Prostate gland (tissue), 2 donors: ENCODE results near the gene MN1. TPM values are rescaled to one million over a fixed set of nuclear protein-coding genes. Genes with fewer than 3 reads are reported as not detected.

Experiments used
- DNase-seq: peaks from one replicate; pipeline ENCODE4 v3.0.0-alpha.2; 2019; ENCODE audit warnings: low spot score
- H3K27ac ChIP-seq, 2 donors: fragments of 200-600 bp; sonication (generic); 2 replicates each; pipeline ENCODE4 v1.5.1; 2017 to 2019
- H3K27me3 ChIP-seq: fragments of 200-600 bp; sonication (generic); replicated peaks from 2 replicates; pipeline ENCODE4 v1.5.1; 2019; ENCODE audit not compliant: insufficient read depth
- H3K36me3 ChIP-seq, 2 donors: fragments of 200-600 bp; sonication (generic); 1 replicate in 1 of 2; 2 replicates in 1 of 2; pipeline versions ENCODE4 v1.5.1 to v1.8.1; 2017 to 2019
- H3K4me1 ChIP-seq: fragments of 200-600 bp; sonication (generic); replicated peaks from 2 replicates; pipeline ENCODE4 v1.5.1; 2019
- H3K4me3 ChIP-seq, 2 donors: fragments of 200-600 bp; sonication (generic); 2 replicates each; pipeline ENCODE4 v1.5.1; 2017 to 2019
- H3K9me3 ChIP-seq: fragments of 200-600 bp; sonication (generic); 2 replicates; pipeline ENCODE4 v1.5.1; 2017
- POLR2A ChIP-seq: fragments of 450-650 bp; IDR thresholded peaks from one replicate; pipeline ENCODE4 v1.6.1; 2016; ENCODE audit warnings: antibody characterized with exemption, mild to moderate bottlenecking
- POLR2AphosphoS5 ChIP-seq: sonication (generic); formaldehyde crosslinking; IDR thresholded peaks from one replicate; pipeline ENCODE4 v1.6.1; 2017; ENCODE audit warnings: antibody characterized with exemption
- WGBS: methylation state at CpG from one replicate; pipeline ENCODE4 v1.1.5; 2018; 5-methylcytosine and 5-hydroxymethylcytosine counted together
- intact Hi-C: fragments of 100-400 bp; cut with DNase I; formaldehyde crosslinking; loops from one replicate; pipeline ENCODE4 v1.14.2; 2022
- total RNA-seq, 2 donors: library from RNA; depleted of rRNA; stranded (reverse); fragments of >200 nt; gene quantifications; one replicate each; pipeline ENCODE4 v1.1.0, GENCODE V29; 2016
- TF ChIP-seq, protein P1 (sequence below), 4 experiments: fragments of 200-600 bp in 2 of 4; fragments of 450-650 bp in 2 of 4; sonication (generic) in 2 of 4; IDR thresholded peaks; 1 replicate in 3 of 4; 2 replicates in 1 of 4; pipeline ENCODE4 v1.5.1; 2016 to 2019; ENCODE audit warnings: antibody characterized with exemption in 4 of 4, mild to moderate bottlenecking in 2 of 4, moderate library complexity in 2 of 4

Gene MN1
- total RNA-seq, 2 donors from 2014 or later, result 5.5 to 5.8 TPM

DNA sequence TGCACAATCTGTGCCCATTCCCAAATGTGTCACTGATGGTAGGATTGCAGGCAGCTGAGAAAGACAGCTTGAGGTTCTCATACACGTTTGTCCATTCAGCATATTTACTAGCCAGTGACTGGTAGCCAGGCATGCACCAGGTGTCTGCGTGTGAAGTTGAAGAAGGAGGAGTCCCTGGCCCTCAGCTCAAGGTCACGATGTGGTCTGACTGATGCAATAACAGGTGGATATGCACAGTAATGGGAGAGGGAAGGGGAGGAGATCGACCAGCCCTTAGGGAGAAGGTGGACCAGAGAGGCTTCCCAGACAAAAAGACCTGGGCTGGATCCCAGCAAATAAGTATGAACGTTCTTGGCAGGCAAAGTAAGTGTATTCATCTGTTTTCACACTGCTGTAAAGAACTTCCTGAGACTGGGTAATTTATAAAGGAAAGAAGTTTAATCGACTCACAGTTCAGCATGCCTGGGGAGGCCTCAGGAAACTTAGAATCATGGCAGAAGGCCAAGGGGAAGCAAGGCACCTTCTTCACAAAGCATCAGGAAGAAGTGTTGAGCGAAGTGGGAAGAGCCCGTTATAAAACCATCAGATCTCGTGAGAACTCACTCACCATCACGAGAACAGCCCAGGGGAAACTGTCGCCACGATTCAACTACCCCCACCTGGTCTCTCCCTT is 96.0 kb downstream of the MN1 start:
- Histone ChIP-seq H3K36me3 (no peaks in the 10 kb centered on the region), H3K9me3 (no peaks in the 10 kb centered on the region), H3K27ac (no peak overlapping the region), H3K27me3 (no peaks in the 10 kb centered on the region), H3K4me1 (no peaks in the 10 kb centered on the region), H3K4me3 (no peak overlapping the region)
- DNase-seq, result no peak
- TF ChIP-seq, protein P1, sequence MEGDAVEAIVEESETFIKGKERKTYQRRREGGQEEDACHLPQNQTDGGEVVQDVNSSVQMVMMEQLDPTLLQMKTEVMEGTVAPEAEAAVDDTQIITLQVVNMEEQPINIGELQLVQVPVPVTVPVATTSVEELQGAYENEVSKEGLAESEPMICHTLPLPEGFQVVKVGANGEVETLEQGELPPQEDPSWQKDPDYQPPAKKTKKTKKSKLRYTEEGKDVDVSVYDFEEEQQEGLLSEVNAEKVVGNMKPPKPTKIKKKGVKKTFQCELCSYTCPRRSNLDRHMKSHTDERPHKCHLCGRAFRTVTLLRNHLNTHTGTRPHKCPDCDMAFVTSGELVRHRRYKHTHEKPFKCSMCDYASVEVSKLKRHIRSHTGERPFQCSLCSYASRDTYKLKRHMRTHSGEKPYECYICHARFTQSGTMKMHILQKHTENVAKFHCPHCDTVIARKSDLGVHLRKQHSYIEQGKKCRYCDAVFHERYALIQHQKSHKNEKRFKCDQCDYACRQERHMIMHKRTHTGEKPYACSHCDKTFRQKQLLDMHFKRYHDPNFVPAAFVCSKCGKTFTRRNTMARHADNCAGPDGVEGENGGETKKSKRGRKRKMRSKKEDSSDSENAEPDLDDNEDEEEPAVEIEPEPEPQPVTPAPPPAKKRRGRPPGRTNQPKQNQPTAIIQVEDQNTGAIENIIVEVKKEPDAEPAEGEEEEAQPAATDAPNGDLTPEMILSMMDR (IDR thresholded peaks at IDR 0.05), result no peak
- no peak for TF ChIP-seq POLR2A
- no peak for TF ChIP-seq POLR2AphosphoS5
- 53% methylated on average over 12 of the region's 12 CpGs for WGBS
- intact Hi-C loops, result no loop called here

DNA sequence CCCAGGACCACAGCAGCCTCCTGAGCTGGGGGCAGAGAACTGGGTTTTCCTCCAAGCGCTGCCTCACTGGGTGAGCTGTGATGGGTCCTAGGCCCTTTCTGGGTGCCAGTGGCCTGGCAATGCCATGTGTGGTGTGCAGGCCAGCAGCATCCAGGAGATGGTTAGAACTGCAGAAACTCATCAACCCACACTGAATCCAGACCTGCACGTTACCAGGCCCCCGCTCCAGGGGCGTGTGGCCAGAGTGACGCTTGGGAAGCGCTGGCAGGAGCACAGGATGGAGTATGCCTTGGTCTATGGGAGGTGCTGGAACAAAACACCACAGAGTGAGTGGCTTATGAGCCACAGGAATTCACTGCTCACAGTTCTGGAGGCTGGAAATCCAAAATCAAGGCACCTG is 97.0 kb downstream of the MN1 start:
- H3K4me3 ChIP-seq, result no peak overlapping the region
- no peaks in the 10 kb centered on the region for H3K9me3 ChIP-seq
- H3K4me1 ChIP-seq, result no peaks in the 10 kb centered on the region
- no peaks in the 10 kb centered on the region for H3K36me3 ChIP-seq
- H3K27me3 ChIP-seq, result no peaks in the 10 kb centered on the region
- TF ChIP-seq POLR2A (no peak), POLR2AphosphoS5 (no peak)
- TF ChIP-seq, protein P1 (IDR thresholded peaks at IDR 0.05), result no peak
- 96% methylated on average over 6 of the region's 6 CpGs for WGBS
- intact Hi-C loops, result no loop called here
- DNase-seq, result no peak
- H3K27ac ChIP-seq, result no peak overlapping the region

GRCh38 chr22:27699383-27700019 is 102.1 kb downstream of the MN1 start:
- WGBS, result 65% methylated on average over 10 of the region's 10 CpGs
- H3K4me3 ChIP-seq, result no peak overlapping the region
- no peaks in the 10 kb centered on the region for H3K36me3 ChIP-seq
- H3K27ac ChIP-seq, result no peak overlapping the region
- no peaks in the 10 kb centered on the region for H3K4me1 ChIP-seq
- no peak for DNase-seq
- no peaks in the 10 kb centered on the region for H3K27me3 ChIP-seq
- no peaks in the 10 kb centered on the region for H3K9me3 ChIP-seq
- TF ChIP-seq, protein P1 (IDR thresholded peaks at IDR 0.05), result no peak
- no peak for TF ChIP-seq POLR2AphosphoS5
- no peak for TF ChIP-seq POLR2A
- intact Hi-C loops, result no loop called here

- H3K4me1 ChIP-seq, result no peaks in the 10 kb centered on the region
- intact Hi-C loops, result no loop called here
- WGBS, result 78% methylated on average over 5 of the region's 5 CpGs
- TF ChIP-seq POLR2AphosphoS5 (no peak), POLR2A (no peak)
- TF ChIP-seq, protein P1 (IDR thresholded peaks at IDR 0.05), result no peak
- H3K4me3 ChIP-seq, result no peak overlapping the region
- H3K27ac ChIP-seq, result no peak overlapping the region
- H3K27me3 ChIP-seq, result no peaks in the 10 kb centered on the region
- H3K36me3 ChIP-seq, result no peaks in the 10 kb centered on the region
- H3K9me3 ChIP-seq, result no peaks in the 10 kb centered on the region
- no peak for DNase-seq
These were observed 102.7 kb downstream of the MN1 start for GRCh38 chr22:27698813-27699212.

Other genes starting within 250 kb of the MN1 start
- 10 to 100 TPM; 23.8 to 43.6 TPM for gene PITPNB, start 117.5 kb upstream of the MN1 start, total RNA-seq